Aorta (tissue), 5 donors: ENCODE measurements around the gene CRYBG2. TPM values are rescaled to one million over a fixed set of nuclear protein-coding genes. Genes with fewer than 3 reads are reported as not detected.
"Not testable (repeated sequence)": the region's sequence is repeated elsewhere in the genome, so short reads cannot be mapped to it uniquely, and the experiment has no call there.

Source experiments
- ATAC-seq: fragments of 200-7000 bp; cut with Tn5 transposase; one replicate; pipeline ENCODE4 v1.9.1; 2022; ENCODE audit warnings: moderate library complexity; ENCODE audit not compliant: low FRiP score
- DNase-seq, 2 donors: peaks; one replicate each; pipeline ENCODE4 v3.0.0-alpha.2; 2020
- H3K27ac ChIP-seq, 2 donors: one replicate each; pipeline ENCODE4 v1.5.1; 2013; ENCODE audit warnings: low read length in 2 of 2, mild to moderate bottlenecking in 2 of 2, moderate library complexity in 2 of 2, control low read depth in 1 of 2, inconsistent platforms in 1 of 2, low read depth in 1 of 2
- H3K27me3 ChIP-seq, 2 donors: one replicate each; pipeline ENCODE4 v1.6.1; 2013; ENCODE audit warnings: control low read depth in 1 of 2, low read length in 1 of 2, mild to moderate bottlenecking in 1 of 2, moderate library complexity in 1 of 2; ENCODE audit not compliant: insufficient read depth in 2 of 2, control insufficient read depth in 1 of 2
- H3K36me3 ChIP-seq, 2 donors: one replicate each; pipeline ENCODE4 v1.6.1; 2013; ENCODE audit warnings: control low read depth in 1 of 2, low read length in 1 of 2, mild to moderate bottlenecking in 1 of 2; ENCODE audit not compliant: insufficient read depth in 2 of 2, control insufficient read depth in 1 of 2
- H3K4me1 ChIP-seq, 2 donors: one replicate each; pipeline ENCODE4 v1.6.1; 2013; ENCODE audit warnings: low read length in 2 of 2, control low read depth in 1 of 2, mild to moderate bottlenecking in 1 of 2, moderate library complexity in 1 of 2; ENCODE audit not compliant: insufficient read depth in 2 of 2, control insufficient read depth in 1 of 2
- H3K4me3 ChIP-seq, 2 donors: one replicate each; pipeline ENCODE4 v1.5.1; 2013; ENCODE audit warnings: low read length in 2 of 2, control low read depth in 1 of 2, mild to moderate bottlenecking in 1 of 2
- H3K9me3 ChIP-seq: one replicate; pipeline ENCODE4 v1.6.1; 2013; ENCODE audit warnings: mild to moderate bottlenecking, low read length; ENCODE audit not compliant: control insufficient read depth
- WGBS, 2 donors: extraction: QIAGEN DNeasy Blood & Tissue Kit; methylation state at CpG; one replicate each; pipeline ENCODE4 v1.1.7; 2013; 5-methylcytosine and 5-hydroxymethylcytosine counted together
- intact Hi-C, 2 donors: fragments of 100-400 bp; cut with DNase I; formaldehyde crosslinking; loops; one replicate each; pipeline versions ENCODE4 v1.14.2 to v1.15.0; 2022
- polyA plus RNA-seq, 2 donors: library from polyadenylated mRNA; stranded (reverse); fragments of 200-250 nt; gene quantifications; one replicate each; pipeline ENCODE4 v1.2.3, GENCODE V29; 2013
- total RNA-seq, 2 donors: library from RNA; stranded (reverse); fragmentation: NEBNext Ultra II Directional; extraction: Animal tissue kit (Norgen Biotek cat#: 25700); gene quantifications; one replicate each; pipeline ENCODE4 v1.2.1, GENCODE V29; 2021
- donor health status: healthy with polysubstance abuse.
- donor health status: Bipolar disorder and iron deficiency.
- donor health status: DM: no; HTN: no; CAD: no.
- donor health status: DM: no; HTN: no; CAD: no.
- donor health status: DM: yes; HTN: yes; CAD: no.

The CRYBG2 gene
- total and polyA plus RNA-seq, 4 donors = 0.05 to 6.4 (median 0.27) TPM; not detected in 1

GRCh38 chr1:26388791-26389445 is 35.0 kb upstream of the CRYBG2 start:
- Histone ChIP-seq H3K4me3 (no peak overlapping the region), H3K36me3 (no peaks in the 10 kb centered on the region), H3K9me3 (no peaks in the 10 kb centered on the region), H3K4me1 (no peaks in the 10 kb centered on the region), H3K27me3 (no peaks in the 10 kb centered on the region), H3K27ac (no peak overlapping the region)
- DNase-seq (no peak), ATAC-seq (no peak)
- intact Hi-C loops = no loop called here
- WGBS, 2 donors = 67 to 74% methylated on average over 7 of the region's 7 CpGs

- H3K4me1 ChIP-seq = no peaks in the 10 kb centered on the region
- no peaks in the 10 kb centered on the region for H3K36me3 ChIP-seq
- ATAC-seq = no peak
- H3K9me3 ChIP-seq = no peaks in the 10 kb centered on the region
- H3K27me3 ChIP-seq = no peaks in the 10 kb centered on the region
- DNase-seq = no peak
- no peak overlapping the region for H3K27ac ChIP-seq
- H3K4me3 ChIP-seq = no peak overlapping the region
- intact Hi-C loops = no loop called here
- 79 to 80% methylated on average over 7 of the region's 7 CpGs for WGBS, 2 donors
These were observed 33.5 kb upstream of the CRYBG2 start for GRCh38 chr1:26387447-26387846.

- H3K4me1 ChIP-seq, H3K27me3 ChIP-seq, ATAC-seq, H3K9me3 ChIP-seq, H3K4me3 ChIP-seq, H3K27ac ChIP-seq, intact Hi-C loops, DNase-seq, H3K36me3 ChIP-seq: not testable (repeated sequence)
- 73 to 88% methylated on average over 3 of the region's 3 CpGs for WGBS, 2 donors
These were observed 31.1 kb upstream of the CRYBG2 start for GRCh38 chr1:26385063-26385462.

GRCh38 chr1:26384076-26384475 is 30.1 kb upstream of the CRYBG2 start:
- Histone ChIP-seq H3K4me3 (no peak overlapping the region), H3K36me3 (no peaks in the 10 kb centered on the region), H3K27me3 (no peaks in the 10 kb centered on the region), H3K27ac (no peak overlapping the region), H3K4me1 (no peaks in the 10 kb centered on the region), H3K9me3 (no peaks in the 10 kb centered on the region)
- WGBS, 2 donors = 80 to 81% methylated on average over 3 of the region's 3 CpGs
- ATAC-seq = no peak
- intact Hi-C loops = no loop called here
- no peak for DNase-seq

GRCh38 chr1:26378879-26379251 is 24.9 kb upstream of the CRYBG2 start:
- no peak overlapping the region for H3K4me3 ChIP-seq
- ATAC-seq (no peak), DNase-seq (no peak)
- no peaks in the 10 kb centered on the region for H3K4me1 ChIP-seq
- no peak overlapping the region for H3K27ac ChIP-seq
- H3K9me3 ChIP-seq = no peaks in the 10 kb centered on the region
- no peaks in the 10 kb centered on the region for H3K36me3 ChIP-seq
- H3K27me3 ChIP-seq = no peaks in the 10 kb centered on the region
- intact Hi-C loops = no loop called here
- WGBS, 2 donors = 91 to 97% methylated on average over 3 of the region's 3 CpGs

DNA sequence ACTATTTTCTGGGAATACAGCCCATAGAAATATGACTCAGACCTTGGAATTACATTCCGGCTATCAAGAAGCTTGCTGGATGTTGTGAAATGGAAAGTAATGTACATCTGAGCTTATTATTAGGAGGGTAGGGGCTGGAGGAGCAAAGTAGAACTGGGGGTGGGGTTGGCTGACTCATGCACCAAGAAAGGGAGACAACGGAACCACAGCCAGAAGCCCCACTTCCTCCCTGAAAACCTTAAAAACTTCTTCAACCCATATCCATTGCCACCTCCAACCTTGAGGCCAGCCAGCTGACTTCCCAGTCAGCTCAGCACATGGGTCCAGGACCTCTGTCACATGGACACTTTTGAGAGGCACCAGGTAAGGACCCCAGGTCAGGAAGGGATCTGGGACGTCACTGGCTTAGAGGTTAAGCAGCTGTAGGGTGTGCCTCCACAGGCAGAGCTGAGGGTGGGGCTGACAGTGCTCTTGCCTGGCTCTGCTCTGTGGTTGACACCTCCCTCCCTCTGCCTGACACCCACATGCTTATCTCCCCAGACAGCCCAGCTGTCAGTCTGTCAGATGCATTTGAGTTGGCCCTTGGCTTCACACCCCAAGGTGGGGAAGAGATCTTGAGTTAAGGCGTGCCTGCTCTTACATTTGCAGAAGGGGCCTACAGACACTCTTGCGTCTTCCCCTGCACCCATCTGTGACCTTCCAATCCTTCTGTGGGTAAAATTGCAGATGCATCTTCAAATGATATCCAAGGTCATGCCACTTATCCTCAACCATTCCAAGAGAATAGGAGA is 24.4 kb upstream of the CRYBG2 start:
- intact Hi-C loops = no loop called here
- no peak overlapping the region for H3K4me3 ChIP-seq
- ATAC-seq = peak; percentile 59

DNA sequence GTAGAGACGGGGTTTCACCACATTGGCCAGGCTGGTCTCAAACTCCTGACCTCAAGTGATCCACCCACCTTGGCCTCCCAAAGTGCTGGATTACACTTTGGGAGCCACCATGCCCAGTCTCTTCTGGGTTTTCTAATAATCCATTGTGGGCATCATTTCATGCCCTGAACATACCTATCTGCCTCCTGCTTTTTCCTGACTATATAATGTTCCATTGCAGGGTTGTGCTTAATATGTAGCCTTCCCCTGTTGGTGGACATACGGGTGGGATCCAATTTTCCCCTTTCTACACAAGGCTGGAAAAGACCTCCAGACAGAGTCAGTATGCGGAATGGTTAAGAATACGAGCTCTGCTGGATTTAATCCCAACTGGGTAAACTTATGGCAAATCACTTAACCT is 22.1 kb upstream of the CRYBG2 start:
- H3K27me3 ChIP-seq = no peaks in the 10 kb centered on the region
- H3K9me3 ChIP-seq = no peaks in the 10 kb centered on the region
- H3K4me1 ChIP-seq = no peaks in the 10 kb centered on the region
- ATAC-seq (no peak), DNase-seq (no peak)
- intact Hi-C loops = no loop called here
- H3K4me3 ChIP-seq = no peak overlapping the region
- 93 to 94% methylated on average over 4 of the region's 4 CpGs for WGBS, 2 donors
- H3K27ac ChIP-seq = no peak overlapping the region
- H3K36me3 ChIP-seq = no peaks in the 10 kb centered on the region

More for the DNA sequence above, 24.4 kb upstream of the CRYBG2 start:
- Histone ChIP-seq H3K36me3 (no peaks in the 10 kb centered on the region), H3K27me3 (no peaks in the 10 kb centered on the region), H3K27ac (no peak overlapping the region), H3K9me3 (no peaks in the 10 kb centered on the region), H3K4me1 (no peaks in the 10 kb centered on the region)
- no peak for DNase-seq
- 27 to 36% methylated on average over 5 of the region's 5 CpGs for WGBS, 2 donors

DNA sequence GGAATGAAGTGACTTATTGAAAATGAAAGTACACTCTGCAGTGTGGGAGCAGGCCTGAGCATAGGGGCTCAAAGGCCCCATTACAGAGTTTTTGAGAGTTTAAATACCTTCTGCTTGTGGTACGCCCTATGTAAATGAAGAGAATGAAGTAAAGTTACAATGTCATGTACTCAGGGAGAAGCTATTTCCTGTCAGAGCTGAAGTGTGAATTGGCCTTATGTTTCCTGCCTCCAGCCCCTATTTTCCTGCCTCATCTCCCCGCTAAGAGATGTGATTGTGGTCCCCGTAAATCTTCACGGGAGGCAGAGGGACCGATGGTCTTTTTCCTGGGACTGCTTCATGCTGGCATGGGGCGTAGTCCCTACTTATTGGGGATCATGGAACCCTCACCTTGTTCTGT is 21.2 kb upstream of the CRYBG2 start:
- ATAC-seq (no peak), DNase-seq (no peak)
- Histone ChIP-seq H3K27me3 (peaks cover 0 to 2% of the 10 kb centered on the region in 2 donors), H3K36me3 (no peaks in the 10 kb centered on the region), H3K27ac (no peak overlapping the region), H3K4me3 (no peak overlapping the region), H3K9me3 (no peaks in the 10 kb centered on the region), H3K4me1 (no peaks in the 10 kb centered on the region)
- WGBS, 2 donors = 53 to 69% methylated on average over 6 of the region's 6 CpGs
- intact Hi-C loops = no loop called here

GRCh38 chr1:26374361-26374760 is 20.4 kb upstream of the CRYBG2 start:
- H3K36me3 ChIP-seq, intact Hi-C loops, H3K4me3 ChIP-seq, DNase-seq, H3K4me1 ChIP-seq, H3K27ac ChIP-seq, H3K9me3 ChIP-seq, ATAC-seq, H3K27me3 ChIP-seq: not testable (repeated sequence)
- WGBS, 2 donors = 48 to 54% methylated on average over 2 of the region's 2 CpGs
